ENCODE results near the gene SRL.

GRCh38 chr16:4261557-4262172 is 19.8 kb upstream of the SRL start:
- TF ChIP-seq EZH2 (IDR thresholded peaks at IDR 0.05) (no peak), POLR2AphosphoS5 (IDR thresholded peaks at IDR 0.05; ENCODE audit: borderline replicate concordance, low read depth, low read length) (no peak), FOXP2 (optimal IDR thresholded peaks at IDR 0.05; ENCODE audit: control extremely low read depth, extremely low read length, insufficient read depth) (no peak)
